ENCODE data around the gene ANAPC13.

GRCh38 chr3:134464064-134464688, 21.6 kb downstream of the ANAPC13 start:
- TF ChIP-seq CTCF (conservative IDR thresholded peaks at IDR 0.05): no peak
- no peak for TF ChIP-seq ZFX (IDR thresholded peaks at IDR 0.05)
